ENCODE results near the gene KIFC1.

Gene KIFC1

DNA sequence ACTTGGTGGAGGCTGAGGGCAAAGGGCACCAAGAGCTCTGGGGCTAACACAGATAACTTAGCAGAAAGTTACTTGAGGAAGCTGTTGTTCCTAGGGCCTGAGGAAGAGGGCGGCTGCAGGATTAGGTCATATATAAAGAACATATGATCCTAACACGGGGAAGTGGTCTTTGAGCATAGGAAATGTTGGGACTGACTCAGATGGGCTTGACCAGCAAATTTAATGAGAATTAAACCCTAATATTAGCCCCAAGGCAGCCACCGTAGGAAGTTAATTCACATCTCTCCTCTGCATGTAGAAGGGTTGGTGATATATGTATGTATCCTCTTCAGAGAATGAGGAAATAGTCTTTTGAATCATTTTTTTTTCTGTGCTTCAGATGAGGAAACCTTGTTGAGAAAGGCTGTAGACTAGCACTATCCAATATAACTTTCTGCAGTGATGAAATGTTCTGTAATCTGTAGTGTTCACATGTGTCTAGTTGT lies 53.5 kb downstream of the KIFC1 start:
- DNase-seq: no peak

DNA sequence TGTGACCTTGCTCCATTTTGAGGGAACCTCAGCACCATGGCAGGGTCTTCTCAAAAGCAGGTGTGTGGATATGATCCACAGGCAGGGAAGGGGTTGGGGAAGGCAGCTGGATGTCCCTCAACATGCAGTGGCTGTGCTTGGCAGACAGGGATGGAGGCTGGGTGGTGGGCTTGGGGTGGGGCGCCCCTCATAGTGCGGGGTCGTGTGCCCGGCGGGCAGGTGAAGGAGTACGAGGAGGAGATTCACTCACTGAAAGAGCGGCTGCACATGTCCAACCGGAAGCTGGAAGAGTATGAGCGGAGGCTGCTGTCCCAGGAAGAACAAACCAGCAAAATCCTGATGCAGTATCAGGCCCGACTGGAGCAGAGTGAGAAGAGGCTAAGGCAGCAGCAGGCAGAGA lies 54.7 kb downstream of the KIFC1 start:
- DNase-seq: no peak

DNA sequence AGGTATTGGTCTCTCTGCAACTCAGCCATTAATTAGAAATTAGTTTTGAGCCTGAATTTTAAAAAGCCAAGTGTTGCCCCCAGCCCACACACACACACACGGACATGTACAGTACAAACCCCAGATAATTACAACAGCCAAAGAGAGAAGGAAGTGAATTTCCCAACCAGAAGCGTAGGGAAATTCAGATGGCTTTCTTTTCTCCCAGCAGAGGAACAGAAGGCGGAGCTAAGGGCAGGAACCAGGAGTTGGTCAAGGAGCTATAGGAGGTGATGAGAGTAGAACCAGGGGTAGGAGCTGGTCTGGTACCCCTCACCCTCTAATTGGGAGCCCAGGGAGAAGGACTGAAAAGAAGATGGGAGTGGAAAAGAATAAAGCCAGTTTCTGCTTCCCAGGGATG lies 58.8 kb downstream of the KIFC1 start:
- DNase-seq: no peak

DNA sequence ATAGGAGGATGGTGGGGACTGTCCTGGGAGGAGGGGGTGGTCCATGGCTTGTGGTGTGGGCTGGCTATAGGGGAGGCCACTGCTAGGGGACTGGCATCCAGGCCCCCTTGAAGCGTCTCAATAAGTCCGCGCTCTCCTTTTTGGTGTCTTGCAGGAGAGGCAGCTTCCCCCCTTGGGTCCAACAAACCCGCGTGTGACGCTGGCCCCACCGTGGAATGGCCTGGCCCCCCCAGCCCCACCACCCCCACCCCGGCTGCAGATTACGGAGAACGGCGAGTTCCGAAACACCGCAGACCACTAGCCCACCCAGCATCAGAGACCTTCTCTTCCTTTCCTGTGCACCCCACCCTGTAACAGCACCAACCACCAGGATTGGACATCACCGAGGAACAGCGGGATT lies 60.0 kb downstream of the KIFC1 start:
- DNase-seq: no peak

DNA sequence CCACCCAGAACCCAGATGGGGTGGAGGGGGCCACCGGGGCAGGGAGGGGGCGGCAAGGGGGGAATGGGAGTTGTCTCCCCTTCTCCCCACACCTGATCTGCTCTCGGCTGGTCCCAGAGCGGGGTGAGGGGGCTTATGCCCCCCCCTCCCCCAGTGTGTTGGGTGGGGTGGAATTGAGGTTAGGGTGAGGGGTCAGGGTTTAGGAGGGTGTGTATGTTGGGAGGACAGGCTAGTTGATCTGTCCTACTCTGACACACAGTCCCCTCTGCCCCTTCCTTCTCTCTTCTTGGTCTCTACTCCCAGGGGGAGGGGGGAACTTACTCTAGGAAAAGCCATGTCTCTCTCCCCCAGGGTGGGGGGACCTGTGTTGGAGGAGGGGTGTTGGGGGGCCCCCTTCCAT lies 60.9 kb downstream of the KIFC1 start:
- DNase-seq: no peak

DNA sequence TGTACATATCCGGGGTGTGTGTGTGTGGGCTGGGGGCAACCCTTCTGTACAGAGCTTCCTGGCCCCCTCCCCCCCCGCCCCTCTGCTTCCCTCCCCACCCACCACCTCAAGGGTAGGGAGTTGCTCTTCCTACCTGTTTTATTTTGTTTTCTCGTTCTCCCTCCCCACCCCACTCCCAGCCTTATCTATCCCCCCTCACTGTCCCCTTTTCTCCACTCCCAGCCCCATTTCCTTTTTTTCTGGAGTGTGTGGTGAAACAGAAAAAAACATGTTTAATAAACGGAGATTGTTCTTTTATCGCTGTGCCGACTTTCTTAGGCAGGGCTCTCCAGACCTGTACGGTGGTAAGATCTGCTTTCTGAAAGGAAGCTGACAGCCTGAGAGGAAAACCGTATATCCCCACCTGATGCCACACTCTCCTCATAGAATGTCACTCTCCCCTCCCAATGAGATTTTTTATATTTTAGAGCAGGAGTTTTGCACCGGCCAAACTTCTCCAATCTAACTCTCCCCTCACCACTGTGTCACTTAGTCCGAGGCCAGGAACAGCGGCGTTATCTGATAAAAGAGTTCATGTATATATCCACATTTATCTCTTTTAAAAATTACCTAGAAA lies 61.9 kb downstream of the KIFC1 start:
- DNase-seq: no peak

DNA sequence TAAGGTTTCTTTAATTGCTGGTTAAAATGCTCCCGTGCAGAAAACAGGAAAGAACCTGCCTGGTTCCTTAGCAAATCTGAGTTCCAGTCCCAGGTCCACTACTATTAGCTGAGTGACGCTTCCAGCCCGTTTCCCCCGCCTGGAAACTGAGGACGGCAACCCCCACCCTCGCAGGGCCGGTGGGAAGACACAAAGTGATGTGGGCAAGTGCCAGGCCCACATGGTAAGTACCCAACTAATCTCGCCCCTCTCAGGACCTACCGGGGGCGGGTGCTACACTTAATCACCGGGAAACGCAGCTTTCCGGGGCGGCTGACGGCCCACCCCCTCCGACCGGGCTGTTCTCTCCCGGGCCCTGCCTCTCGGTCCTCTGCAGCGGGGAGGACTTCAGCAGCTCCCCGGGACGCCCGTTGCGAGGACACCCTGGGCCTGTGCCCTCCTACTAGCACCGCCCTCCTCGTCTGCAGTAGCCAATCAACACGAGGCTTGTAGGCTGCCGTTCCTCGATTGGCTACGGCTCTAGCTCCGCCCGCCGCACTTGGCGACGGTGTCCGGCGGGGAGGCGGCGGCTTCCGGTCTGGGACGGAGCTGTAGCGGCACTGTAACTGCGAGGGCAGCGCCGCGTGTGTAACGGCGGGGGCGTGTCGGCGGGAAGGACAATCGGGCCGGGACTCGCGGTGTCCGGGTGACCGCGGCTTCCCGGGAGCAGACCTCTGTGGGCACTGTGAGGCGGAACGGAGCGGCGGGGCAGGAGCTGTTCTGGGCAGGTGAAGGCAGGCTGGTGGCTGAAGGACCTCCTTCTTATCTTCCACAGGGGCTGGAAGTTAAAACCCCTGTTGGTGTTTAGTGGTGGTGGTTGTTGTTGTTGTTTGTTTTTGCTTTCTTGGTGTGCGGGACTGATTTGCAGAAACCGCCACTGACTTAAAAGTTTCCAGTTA lies 62.7 kb downstream of the KIFC1 start, which contains the start of gene ZBTB9:
TSS of gene ZBTB9 (plus strand) at position 568 of the 938 bp plus-strand sequence. CDS start 525 bp downstream, outside the sequence.
- DNase-seq: peak; percentile 93 to 97

DNA sequence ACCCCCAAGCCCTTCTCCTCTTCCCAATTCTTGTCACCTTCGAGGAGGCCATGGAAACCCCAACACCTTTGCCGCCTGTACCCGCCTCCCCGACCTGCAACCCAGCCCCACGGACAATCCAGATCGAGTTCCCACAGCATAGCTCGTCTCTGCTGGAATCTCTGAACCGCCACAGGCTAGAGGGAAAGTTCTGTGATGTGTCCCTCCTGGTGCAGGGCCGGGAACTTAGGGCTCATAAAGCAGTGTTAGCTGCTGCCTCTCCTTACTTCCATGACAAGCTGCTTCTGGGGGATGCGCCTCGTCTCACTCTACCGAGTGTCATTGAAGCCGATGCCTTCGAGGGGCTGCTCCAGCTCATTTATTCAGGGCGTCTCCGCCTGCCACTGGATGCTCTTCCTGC lies 63.4 kb downstream of the KIFC1 start:
- DNase-seq: no peak

DNA sequence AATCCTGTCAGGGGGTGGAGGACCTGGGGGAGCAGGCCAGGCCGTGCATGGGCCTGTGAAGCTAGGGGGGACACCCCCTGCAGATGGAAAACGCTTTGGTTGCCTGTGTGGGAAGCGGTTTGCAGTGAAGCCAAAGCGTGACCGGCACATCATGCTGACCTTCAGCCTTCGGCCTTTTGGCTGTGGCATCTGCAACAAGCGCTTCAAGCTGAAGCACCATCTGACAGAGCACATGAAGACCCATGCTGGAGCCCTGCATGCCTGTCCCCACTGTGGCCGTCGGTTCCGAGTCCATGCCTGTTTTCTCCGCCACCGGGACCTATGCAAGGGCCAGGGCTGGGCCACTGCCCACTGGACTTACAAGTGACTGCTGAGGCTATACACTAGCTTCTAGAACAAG lies 64.5 kb downstream of the KIFC1 start:
- no peak for DNase-seq

DNA sequence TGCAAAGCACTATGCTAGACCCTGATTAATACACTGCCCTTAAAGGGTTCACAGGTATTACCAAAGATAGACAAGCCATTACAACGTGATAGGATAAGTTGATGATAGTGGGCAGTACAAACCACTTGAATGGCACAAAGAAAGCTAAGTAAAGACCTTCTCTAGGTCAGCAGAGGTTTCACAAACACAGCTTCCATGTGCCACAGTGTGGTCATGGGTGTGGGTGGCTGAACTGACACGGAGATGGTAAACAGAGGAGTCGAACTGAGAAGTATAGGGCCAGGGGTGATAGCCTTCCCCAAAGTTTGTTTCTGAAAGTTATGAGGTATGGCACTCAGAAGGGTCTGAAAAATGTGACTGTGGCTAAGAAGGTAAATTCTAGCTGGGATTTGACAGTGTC lies 67.1 kb downstream of the KIFC1 start:
- DNase-seq: no peak

DNA sequence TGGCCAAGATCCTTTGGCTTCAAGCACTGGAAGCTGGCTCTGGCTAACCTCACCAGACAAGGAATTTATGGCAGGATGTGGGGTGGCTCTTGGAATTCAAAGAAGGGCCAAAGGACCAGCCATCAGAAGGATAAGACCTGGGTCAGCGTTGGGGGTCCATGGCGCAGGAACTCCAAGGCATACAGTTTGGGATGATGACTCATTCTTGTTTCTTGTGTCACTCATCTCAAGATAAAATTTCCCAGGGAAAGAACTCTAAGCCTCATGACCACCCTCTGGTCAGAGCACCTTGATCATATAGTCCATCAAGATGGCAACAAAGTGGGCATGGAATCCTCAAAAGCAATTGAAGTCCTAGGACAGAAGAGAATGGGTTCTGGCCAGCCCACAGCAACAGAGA lies 67.6 kb downstream of the KIFC1 start:
- DNase-seq: no peak
